Esophagus muscularis mucosa (tissue), 4 donors: Measurements from ENCODE around the gene KRT78. TPM values are rescaled to one million over a fixed set of nuclear protein-coding genes. Genes with fewer than 3 reads are reported as not detected.

Experiments used
- DNase-seq: peaks from one replicate; pipeline ENCODE4 v3.0.0-alpha.2; 2017; ENCODE audit errors: extremely low spot score
- H3K27ac ChIP-seq, 4 donors: fragments of 200-600 bp; sonication (generic); replicated peaks in 1 of 4; 1 replicate in 3 of 4; 2 replicates in 1 of 4; pipeline ENCODE4 v1.5.1; 2016 to 2019; ENCODE audit warnings: mild to moderate bottlenecking in 1 of 4
- H3K27me3 ChIP-seq, 4 donors: fragments of 200-600 bp; sonication (generic); one replicate each; pipeline versions ENCODE4 v1.5.1 to v1.6.0; 2016 to 2019
- H3K36me3 ChIP-seq, 4 donors: fragments of 200-600 bp; sonication (generic); one replicate each; pipeline ENCODE4 v1.5.1; 2016 to 2019
- H3K4me1 ChIP-seq, 4 donors: fragments of 200-600 bp; sonication (generic); one replicate each; pipeline ENCODE4 v1.5.1; 2016 to 2019
- H3K4me3 ChIP-seq, 4 donors: fragments of 200-600 bp; sonication (generic); 1 replicate in 2 of 4; 2 replicates in 2 of 4; pipeline ENCODE4 v1.5.1; 2016 to 2019; ENCODE audit warnings: mild to moderate bottlenecking in 4 of 4, moderate library complexity in 1 of 4
- H3K9me3 ChIP-seq, 4 donors: fragments of 200-600 bp; sonication (generic); 1 replicate in 3 of 4; 2 replicates in 1 of 4; pipeline ENCODE4 v1.5.1; 2016 to 2019
- CTCF ChIP-seq, 3 experiments: fragments of 200-600 bp in 2 of 3; fragments of 450-650 bp in 1 of 3; sonication (generic) in 2 of 3; IDR thresholded peaks; one replicate each; pipeline ENCODE4 v1.5.1; 2017 to 2019; ENCODE audit warnings: antibody characterized with exemption in 3 of 3, mild to moderate bottlenecking in 2 of 3, moderate library complexity in 1 of 3
- EP300 ChIP-seq: sonication (generic); formaldehyde crosslinking; IDR thresholded peaks from one replicate; pipeline ENCODE4 v1.6.1; 2017; ENCODE audit warnings: antibody characterized with exemption
- POLR2A ChIP-seq: fragments of 450-650 bp; IDR thresholded peaks from one replicate; pipeline ENCODE4 v1.6.1; 2017; ENCODE audit warnings: antibody characterized with exemption, moderate library complexity, mild to moderate bottlenecking, low read depth
- POLR2AphosphoS5 ChIP-seq, 2 donors: sonication (generic); formaldehyde crosslinking; IDR thresholded peaks; one replicate each; pipeline ENCODE4 v1.6.1; 2017; ENCODE audit warnings: antibody characterized with exemption in 2 of 2
- WGBS: methylation state at CpG from one replicate; pipeline ENCODE4 v1.1.5; 2018; 5-methylcytosine and 5-hydroxymethylcytosine counted together
- intact Hi-C: fragments of 100-400 bp; cut with DNase I; formaldehyde crosslinking; loops from one replicate; pipeline ENCODE4 v1.15.1; 2023
- total RNA-seq, 4 donors: library from RNA; depleted of rRNA; stranded (reverse); fragments of >200 nt; gene quantifications; one replicate each; pipeline versions ENCODE4 v1.1.0 to v1.2.1, GENCODE V29; 2016

Gene KRT78
- total RNA-seq, 4 donors from 2014 or later, result 0.33 to 2.1 (median 0.75) TPM; not detected in 1

GRCh38 chr12:52805000-52805399, 43.8 kb downstream of the KRT78 start:
- no peak for DNase-seq
- Histone ChIP-seq H3K27me3 (peaks cover 0 to 13% (median 0%) of the 10 kb centered on the region in 4 donors), H3K36me3 (no peaks in the 10 kb centered on the region), H3K9me3 (no peaks in the 10 kb centered on the region), H3K4me1 (peaks cover 0 to 9% (median 6%) of the 10 kb centered on the region in 4 donors), H3K27ac (no peak overlapping the region), H3K4me3 (no peak overlapping the region)
- WGBS, result 44% methylated on average over 1 of the region's 1 CpG
- intact Hi-C loops, result no loop called here
- TF ChIP-seq CTCF (IDR thresholded peaks at IDR 0.05) (no peak), POLR2A (no peak), POLR2AphosphoS5 (IDR thresholded peaks at IDR 0.05) (no peak), EP300 (no peak)

- Histone ChIP-seq H3K36me3 (no peaks in the 10 kb centered on the region), H3K27ac (no peak overlapping the region), H3K27me3 (no peaks in the 10 kb centered on the region), H3K9me3 (no peaks in the 10 kb centered on the region), H3K4me1 (peaks cover 0 to 9% (median 6%) of the 10 kb centered on the region in 4 donors), H3K4me3 (no peak overlapping the region)
- intact Hi-C loops, result no loop called here
- no peak for DNase-seq
- no peak for TF ChIP-seq EP300
- 75% methylated on average over 6 of the region's 6 CpGs for WGBS
These were observed 46.4 kb downstream of the KRT78 start for GRCh38 chr12:52802442-52802841.

GRCh38 chr12:52801773-52802172, 47.0 kb downstream of the KRT78 start:
- no peak overlapping the region for H3K4me3 ChIP-seq
- intact Hi-C loops, result no loop called here

GRCh38 chr12:52800259-52800917, 48.4 kb downstream of the KRT78 start:
- WGBS, result 76% methylated on average over 1 of the region's 1 CpG

More at GRCh38 chr12:52801773-52802172, 47.0 kb downstream of the KRT78 start:
- no peaks in the 10 kb centered on the region for H3K36me3 ChIP-seq
- H3K4me1 ChIP-seq, result peaks cover 0 to 9% (median 6%) of the 10 kb centered on the region in 4 donors
- TF ChIP-seq POLR2A, result no peak
- no peak for TF ChIP-seq POLR2AphosphoS5 (IDR thresholded peaks at IDR 0.05)
- TF ChIP-seq EP300, result no peak
- no peak for TF ChIP-seq CTCF (IDR thresholded peaks at IDR 0.05)
- 71% methylated on average over 3 of the region's 3 CpGs for WGBS
- no peaks in the 10 kb centered on the region for H3K9me3 ChIP-seq
- no peak overlapping the region for H3K27ac ChIP-seq
- H3K27me3 ChIP-seq, result no peaks in the 10 kb centered on the region
- no peak for DNase-seq

More at GRCh38 chr12:52800259-52800917, 48.4 kb downstream of the KRT78 start:
- DNase-seq, result no peak
- intact Hi-C loops, result no loop called here
- Histone ChIP-seq H3K9me3 (no peaks in the 10 kb centered on the region), H3K27me3 (no peaks in the 10 kb centered on the region), H3K4me3 (no peak overlapping the region), H3K27ac (no peak overlapping the region), H3K36me3 (no peaks in the 10 kb centered on the region), H3K4me1 (peaks cover 0 to 9% (median 6%) of the 10 kb centered on the region in 4 donors)
- TF ChIP-seq CTCF (IDR thresholded peaks at IDR 0.05) (no peak), POLR2A (no peak), POLR2AphosphoS5 (IDR thresholded peaks at IDR 0.05) (no peak), EP300 (no peak)
